ENCODE data around the gene IFT81. TPM values are rescaled to one million over a fixed set of nuclear protein-coding genes. Genes with fewer than 3 reads are reported as not detected.

The IFT81 gene
- total RNA-seq, 4 donors from 2014 or later, result 6.9 to 40.6 (median 20.7) TPM

DNA sequence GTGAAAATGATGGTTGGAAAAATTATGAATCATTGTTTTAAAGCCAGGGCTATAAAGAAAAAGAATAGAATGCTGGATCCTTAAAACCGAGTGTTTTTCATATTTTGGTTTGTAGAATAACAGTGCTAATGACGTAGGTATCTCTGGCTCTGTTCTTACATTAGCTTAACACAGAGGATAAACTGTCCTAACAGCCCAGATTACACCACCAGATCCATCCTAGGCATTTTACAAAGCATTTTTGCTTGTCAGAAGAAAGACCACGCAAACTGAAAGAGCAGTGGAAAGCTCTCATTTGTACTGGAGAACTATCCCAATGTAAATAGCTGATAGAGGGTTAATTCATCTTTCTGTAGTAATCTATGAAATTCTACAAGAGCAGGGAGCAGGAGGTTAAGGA lies 13.6 kb downstream of the IFT81 start:
- H3K36me3 ChIP-seq, result no peaks in the 10 kb centered on the region

DNA sequence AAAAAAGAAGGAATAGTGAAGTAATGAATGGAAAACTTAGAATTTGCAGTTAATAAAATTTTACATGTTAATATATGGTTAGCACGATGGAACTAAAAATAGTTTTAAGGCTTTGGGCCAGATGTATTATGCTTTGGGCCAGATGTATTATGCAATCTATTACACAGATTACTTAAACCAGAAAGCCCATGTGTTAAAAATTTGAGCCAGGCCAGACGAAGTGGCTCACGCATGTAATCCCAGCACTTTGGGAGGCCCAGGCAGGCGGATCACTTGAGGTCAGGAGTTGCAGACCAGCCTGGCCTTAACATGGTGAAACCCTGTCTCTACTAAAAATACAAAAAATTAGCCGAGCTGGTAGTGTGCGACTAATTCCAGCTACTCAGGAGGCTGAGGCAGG lies 17.2 kb downstream of the IFT81 start:
- intact Hi-C loops (cut with DNase I; ENCODE audit: low total_unique reads), result no loop called here
- Histone ChIP-seq H3K4me1 (no peaks in the 10 kb centered on the region), H3K27ac (peak overlapping the region; percentile 64 to 70), H3K9me3 (no peaks in the 10 kb centered on the region), H3K27me3 (no peaks in the 10 kb centered on the region), H3K36me3 (no peaks in the 10 kb centered on the region), H3K4me3 (no peak overlapping the region)
- no peak for TF ChIP-seq POLR2A (IDR thresholded peaks at IDR 0.05)
- TF ChIP-seq, protein P1, sequence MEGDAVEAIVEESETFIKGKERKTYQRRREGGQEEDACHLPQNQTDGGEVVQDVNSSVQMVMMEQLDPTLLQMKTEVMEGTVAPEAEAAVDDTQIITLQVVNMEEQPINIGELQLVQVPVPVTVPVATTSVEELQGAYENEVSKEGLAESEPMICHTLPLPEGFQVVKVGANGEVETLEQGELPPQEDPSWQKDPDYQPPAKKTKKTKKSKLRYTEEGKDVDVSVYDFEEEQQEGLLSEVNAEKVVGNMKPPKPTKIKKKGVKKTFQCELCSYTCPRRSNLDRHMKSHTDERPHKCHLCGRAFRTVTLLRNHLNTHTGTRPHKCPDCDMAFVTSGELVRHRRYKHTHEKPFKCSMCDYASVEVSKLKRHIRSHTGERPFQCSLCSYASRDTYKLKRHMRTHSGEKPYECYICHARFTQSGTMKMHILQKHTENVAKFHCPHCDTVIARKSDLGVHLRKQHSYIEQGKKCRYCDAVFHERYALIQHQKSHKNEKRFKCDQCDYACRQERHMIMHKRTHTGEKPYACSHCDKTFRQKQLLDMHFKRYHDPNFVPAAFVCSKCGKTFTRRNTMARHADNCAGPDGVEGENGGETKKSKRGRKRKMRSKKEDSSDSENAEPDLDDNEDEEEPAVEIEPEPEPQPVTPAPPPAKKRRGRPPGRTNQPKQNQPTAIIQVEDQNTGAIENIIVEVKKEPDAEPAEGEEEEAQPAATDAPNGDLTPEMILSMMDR (IDR thresholded peaks at IDR 0.05), result no peak
- peak; percentile 74 for DNase-seq

More for the DNA sequence above, 13.6 kb downstream of the IFT81 start:
- Histone ChIP-seq H3K9me3 (no peaks in the 10 kb centered on the region), H3K27ac (no peak overlapping the region), H3K4me1 (no peaks in the 10 kb centered on the region), H3K27me3 (no peaks in the 10 kb centered on the region), H3K4me3 (no peak overlapping the region)
- intact Hi-C loops (cut with DNase I; ENCODE audit: low total_unique reads), result no loop called here
- DNase-seq, result no peak
- TF ChIP-seq, protein P1 (IDR thresholded peaks at IDR 0.05), result no peak
- no peak for TF ChIP-seq POLR2A (IDR thresholded peaks at IDR 0.05)

DNA sequence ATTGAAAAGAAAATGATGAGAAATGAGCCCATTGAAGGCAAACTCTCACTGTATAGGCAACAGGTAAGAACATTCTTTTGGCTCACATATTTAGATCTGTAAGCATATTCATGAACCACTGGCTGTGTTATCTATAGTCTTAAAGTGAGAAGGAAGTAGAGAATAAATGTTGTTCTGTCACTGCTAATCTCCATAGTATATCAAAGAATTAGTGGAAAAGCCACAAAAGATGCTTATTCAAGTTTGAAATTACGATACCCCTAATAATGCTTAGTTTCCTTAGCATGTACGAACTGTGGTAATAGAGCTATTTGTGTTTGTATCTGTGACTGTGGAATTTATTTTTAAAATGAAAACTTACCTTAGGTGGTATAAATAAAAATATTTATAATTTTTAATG lies 22.8 kb downstream of the IFT81 start:
- Histone ChIP-seq H3K4me3 (no peak overlapping the region), H3K9me3 (no peaks in the 10 kb centered on the region), H3K27ac (no peak overlapping the region), H3K36me3 (no peaks in the 10 kb centered on the region), H3K4me1 (no peaks in the 10 kb centered on the region), H3K27me3 (no peaks in the 10 kb centered on the region)
- intact Hi-C loops (cut with DNase I; ENCODE audit: low total_unique reads), result no loop called here
- no peak for DNase-seq
- TF ChIP-seq, protein P1 (IDR thresholded peaks at IDR 0.05), result no peak
- no peak for TF ChIP-seq POLR2A (IDR thresholded peaks at IDR 0.05)

DNA sequence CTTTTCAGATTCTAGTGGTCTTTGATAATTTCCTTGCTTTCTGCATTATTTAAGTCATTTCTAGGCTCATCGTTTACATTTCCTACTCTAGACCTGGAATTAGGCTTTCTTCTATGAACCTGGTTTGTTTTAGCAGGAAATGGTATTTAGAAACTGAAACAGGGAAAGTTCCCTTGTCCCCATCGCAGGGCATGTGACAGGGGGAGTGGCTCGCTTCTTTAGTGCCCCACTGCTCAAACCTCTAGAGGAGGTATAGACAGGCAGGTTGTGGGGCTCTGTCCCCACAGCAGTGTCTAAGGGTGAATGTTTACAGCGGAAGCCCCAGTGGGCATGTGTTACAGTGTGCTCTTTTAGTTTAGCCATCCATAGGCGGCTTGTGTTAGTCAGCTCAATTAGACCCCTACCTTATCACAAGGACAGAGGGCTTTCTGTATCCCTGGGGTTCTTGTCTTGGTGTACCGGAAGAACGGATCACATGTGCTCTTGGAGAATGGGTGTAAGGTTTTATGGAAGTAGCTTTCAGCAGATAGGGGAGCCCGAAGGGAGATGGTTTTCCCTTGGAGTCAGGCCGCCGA lies 25.0 kb downstream of the IFT81 start:
- Histone ChIP-seq H3K4me3 (no peak overlapping the region), H3K9me3 (no peaks in the 10 kb centered on the region), H3K4me1 (no peaks in the 10 kb centered on the region), H3K27ac (no peak overlapping the region), H3K27me3 (no peaks in the 10 kb centered on the region), H3K36me3 (no peaks in the 10 kb centered on the region)
- intact Hi-C loops (cut with DNase I; ENCODE audit: low total_unique reads), result no loop called here
- TF ChIP-seq, protein P1 (IDR thresholded peaks at IDR 0.05), result no peak
- TF ChIP-seq POLR2A (IDR thresholded peaks at IDR 0.05), result no peak
- no peak for DNase-seq

DNA sequence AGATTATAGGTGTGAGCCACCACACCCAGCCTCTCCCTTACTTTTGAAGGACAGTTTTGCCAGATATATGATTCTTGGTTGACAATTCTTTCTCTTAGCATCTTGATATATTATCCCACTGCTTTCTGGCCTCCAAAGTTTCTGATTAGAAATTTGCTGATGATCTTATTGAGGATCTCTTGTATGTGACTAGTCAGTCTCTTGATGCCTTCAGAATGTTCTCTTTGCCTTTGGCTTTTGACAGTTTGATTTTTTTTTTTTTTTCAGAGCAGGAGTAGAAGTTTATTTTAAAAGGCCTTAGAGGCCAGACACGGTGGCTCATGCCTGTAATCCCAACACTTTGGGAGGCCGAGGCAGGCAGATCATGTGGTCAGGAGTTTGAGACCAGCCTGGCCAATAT lies 32.6 kb downstream of the IFT81 start:
- Histone ChIP-seq H3K4me3 (no peak overlapping the region), H3K9me3 (peaks cover 0 to 6% of the 10 kb centered on the region in 2 donors), H3K4me1 (no peaks in the 10 kb centered on the region), H3K27me3 (no peaks in the 10 kb centered on the region), H3K36me3 (no peaks in the 10 kb centered on the region), H3K27ac (no peak overlapping the region)
- TF ChIP-seq POLR2A (IDR thresholded peaks at IDR 0.05), result no peak
- TF ChIP-seq, protein P1 (IDR thresholded peaks at IDR 0.05), result no peak
- DNase-seq, result no peak
- intact Hi-C loops (cut with DNase I; ENCODE audit: low total_unique reads), result no loop called here

Data from uterus (tissue), 4 donors.